Measurements from ENCODE around the gene ATP6V1D.

Gene ATP6V1D

DNA sequence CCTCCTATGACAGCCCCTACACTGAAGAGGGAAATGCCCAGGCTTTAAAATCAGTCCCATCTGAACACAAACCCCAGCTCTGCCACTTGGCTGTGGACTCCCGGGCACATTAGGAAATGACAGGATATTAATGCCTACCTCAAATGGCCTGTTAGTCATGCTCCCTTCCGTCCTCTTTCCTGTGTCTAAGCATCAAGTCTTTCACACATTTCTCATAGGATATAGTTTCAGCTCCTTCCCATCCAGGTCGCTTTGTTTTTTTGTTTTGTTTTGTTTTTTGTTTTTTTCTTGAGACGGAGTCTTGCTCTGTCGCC is 36.2 kb upstream of the ATP6V1D start:
- TF ChIP-seq POLR2A (IDR thresholded peaks at IDR 0.05; ENCODE audit: extremely low read depth, insufficient read length), result no peak
- DNase-seq (ENCODE audit: low read depth), result no peak
- no peak overlapping the region for H3K4me3 ChIP-seq (ENCODE audit: low read depth, low read length)

DNA sequence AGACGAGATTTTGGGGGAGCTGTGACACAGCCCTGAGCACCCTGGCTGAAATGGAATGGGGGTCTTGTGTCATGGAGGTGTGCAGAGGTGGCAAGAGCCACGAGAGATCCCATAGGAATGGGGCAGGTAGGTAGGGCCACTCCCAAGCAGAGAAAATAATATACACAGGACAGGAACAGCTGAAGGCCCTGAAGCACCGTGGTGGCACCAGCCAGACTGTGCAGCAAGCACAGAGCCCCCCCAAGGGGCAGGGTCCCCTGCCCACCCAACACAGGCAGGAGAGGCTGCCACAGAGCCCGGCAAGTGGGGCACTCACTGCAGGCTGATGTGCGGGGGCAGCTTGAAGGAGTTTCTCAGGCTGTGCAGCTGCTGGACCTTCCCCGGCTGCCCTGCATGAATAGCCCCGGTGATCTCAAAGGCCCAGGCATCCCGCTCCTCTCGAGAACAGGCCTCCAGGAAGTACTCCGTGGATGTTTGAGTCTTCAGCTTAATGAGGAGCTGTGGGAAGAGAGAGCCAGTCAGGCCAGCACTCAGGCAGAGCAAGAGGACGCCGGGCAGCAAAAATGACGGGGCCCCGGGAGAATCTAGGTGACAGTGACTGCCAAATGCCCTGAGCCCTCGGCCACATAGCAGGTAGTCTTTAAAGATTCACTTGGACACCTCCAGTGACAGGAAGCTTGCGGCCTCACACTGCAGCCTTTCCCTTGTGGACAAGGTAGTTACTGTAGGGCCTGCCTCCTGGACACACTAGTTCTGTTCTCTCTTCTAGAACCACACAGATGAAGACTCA is 35.7 kb upstream of the ATP6V1D start:
- H3K4me3 ChIP-seq (ENCODE audit: low read depth, low read length), result no peak overlapping the region
- TF ChIP-seq, protein P1, sequence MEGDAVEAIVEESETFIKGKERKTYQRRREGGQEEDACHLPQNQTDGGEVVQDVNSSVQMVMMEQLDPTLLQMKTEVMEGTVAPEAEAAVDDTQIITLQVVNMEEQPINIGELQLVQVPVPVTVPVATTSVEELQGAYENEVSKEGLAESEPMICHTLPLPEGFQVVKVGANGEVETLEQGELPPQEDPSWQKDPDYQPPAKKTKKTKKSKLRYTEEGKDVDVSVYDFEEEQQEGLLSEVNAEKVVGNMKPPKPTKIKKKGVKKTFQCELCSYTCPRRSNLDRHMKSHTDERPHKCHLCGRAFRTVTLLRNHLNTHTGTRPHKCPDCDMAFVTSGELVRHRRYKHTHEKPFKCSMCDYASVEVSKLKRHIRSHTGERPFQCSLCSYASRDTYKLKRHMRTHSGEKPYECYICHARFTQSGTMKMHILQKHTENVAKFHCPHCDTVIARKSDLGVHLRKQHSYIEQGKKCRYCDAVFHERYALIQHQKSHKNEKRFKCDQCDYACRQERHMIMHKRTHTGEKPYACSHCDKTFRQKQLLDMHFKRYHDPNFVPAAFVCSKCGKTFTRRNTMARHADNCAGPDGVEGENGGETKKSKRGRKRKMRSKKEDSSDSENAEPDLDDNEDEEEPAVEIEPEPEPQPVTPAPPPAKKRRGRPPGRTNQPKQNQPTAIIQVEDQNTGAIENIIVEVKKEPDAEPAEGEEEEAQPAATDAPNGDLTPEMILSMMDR (IDR thresholded peaks at IDR 0.05; ENCODE audit: low read depth, low read length), result no peak
- DNase-seq (ENCODE audit: low read depth), result no peak

DNA sequence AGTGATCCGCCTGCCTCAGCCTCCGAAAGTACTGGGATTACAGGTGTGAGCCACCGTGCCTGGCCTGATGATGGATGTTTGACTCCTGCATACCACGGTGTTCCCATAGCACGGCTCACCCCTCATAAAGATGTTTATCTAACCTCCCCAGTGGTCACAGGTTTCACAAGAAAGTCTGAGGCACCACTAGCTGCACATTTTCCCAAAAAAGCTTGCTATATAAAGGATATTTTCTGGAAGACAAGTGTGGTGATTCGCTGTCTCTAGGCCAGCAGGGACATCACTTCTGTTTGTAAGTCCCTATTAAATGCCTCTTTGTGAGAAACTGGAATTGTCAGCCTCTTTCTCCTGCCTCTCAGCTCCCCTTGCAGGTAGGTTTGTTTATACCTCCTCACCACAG is 34.1 kb upstream of the ATP6V1D start:
- H3K4me3 ChIP-seq (ENCODE audit: low read depth, low read length), result no peak overlapping the region
- TF ChIP-seq MYC (IDR thresholded peaks at IDR 0.05; ENCODE audit: low read depth, low read length) (no peak), POLR2A (IDR thresholded peaks at IDR 0.05; ENCODE audit: extremely low read depth, insufficient read length) (no peak)
- DNase-seq (ENCODE audit: low read depth), result no peak

DNA sequence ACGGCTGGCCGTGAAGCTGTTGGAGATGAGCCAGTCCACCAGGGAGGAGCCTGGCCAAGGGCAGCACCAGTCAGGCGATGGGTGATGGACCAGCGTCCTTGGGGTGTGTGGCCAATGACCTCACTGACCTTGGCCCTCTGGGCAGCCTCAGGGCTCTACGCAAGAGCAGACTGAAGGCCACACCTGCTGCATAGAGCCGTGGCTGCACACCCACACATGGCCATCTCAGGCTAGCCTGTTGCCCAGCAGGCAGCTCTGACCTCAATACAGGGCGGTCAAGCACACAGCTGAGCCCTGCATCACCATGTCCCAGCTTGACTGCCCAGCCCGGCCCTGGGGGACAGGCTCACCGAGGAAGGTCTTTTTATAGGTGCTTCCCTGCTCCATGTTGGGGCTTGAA is 33.2 kb upstream of the ATP6V1D start:
- TF ChIP-seq MYC (IDR thresholded peaks at IDR 0.05; ENCODE audit: low read depth, low read length), result no peak
- TF ChIP-seq POLR2A (IDR thresholded peaks at IDR 0.05; ENCODE audit: extremely low read depth, insufficient read length), result no peak
- TF ChIP-seq, protein P2, sequence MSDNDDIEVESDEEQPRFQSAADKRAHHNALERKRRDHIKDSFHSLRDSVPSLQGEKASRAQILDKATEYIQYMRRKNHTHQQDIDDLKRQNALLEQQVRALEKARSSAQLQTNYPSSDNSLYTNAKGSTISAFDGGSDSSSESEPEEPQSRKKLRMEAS (IDR thresholded peaks at IDR 0.05; ENCODE audit: low read depth, low read length), result no peak
- TF ChIP-seq, protein P1 (IDR thresholded peaks at IDR 0.05; ENCODE audit: low read depth, low read length), result no peak
- H3K4me3 ChIP-seq (ENCODE audit: low read depth, low read length), result no peak overlapping the region
- no peak for DNase-seq (ENCODE audit: low read depth)

DNA sequence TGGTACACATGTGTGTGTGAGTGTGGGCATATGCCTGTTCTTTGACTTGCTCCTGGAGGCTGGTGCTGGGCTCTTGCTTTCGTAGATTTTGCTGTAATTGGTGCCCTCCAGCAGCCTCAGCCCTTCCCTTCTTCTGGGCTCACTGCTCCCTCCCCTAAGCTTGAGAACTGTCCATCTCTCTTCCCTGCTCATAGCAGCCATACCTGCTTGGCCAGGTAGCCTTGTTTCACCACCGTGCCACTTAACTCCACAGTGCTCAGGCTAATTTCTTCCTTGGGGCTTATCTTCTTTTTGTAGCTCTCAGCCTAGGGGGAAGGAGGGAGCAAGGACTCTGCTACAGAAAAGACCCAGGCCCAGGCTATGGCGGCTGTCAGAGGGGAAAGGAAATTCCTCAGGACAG is 32.5 kb upstream of the ATP6V1D start:
- H3K4me3 ChIP-seq (ENCODE audit: low read depth, low read length), result no peak overlapping the region
- TF ChIP-seq, protein P1 (IDR thresholded peaks at IDR 0.05; ENCODE audit: low read depth, low read length), result no peak
- TF ChIP-seq MYC (IDR thresholded peaks at IDR 0.05; ENCODE audit: low read depth, low read length) (no peak), POLR2A (IDR thresholded peaks at IDR 0.05; ENCODE audit: extremely low read depth, insufficient read length) (no peak)
- TF ChIP-seq, protein P2 (IDR thresholded peaks at IDR 0.05; ENCODE audit: low read depth, low read length), result no peak
- DNase-seq (ENCODE audit: low read depth), result no peak

DNA sequence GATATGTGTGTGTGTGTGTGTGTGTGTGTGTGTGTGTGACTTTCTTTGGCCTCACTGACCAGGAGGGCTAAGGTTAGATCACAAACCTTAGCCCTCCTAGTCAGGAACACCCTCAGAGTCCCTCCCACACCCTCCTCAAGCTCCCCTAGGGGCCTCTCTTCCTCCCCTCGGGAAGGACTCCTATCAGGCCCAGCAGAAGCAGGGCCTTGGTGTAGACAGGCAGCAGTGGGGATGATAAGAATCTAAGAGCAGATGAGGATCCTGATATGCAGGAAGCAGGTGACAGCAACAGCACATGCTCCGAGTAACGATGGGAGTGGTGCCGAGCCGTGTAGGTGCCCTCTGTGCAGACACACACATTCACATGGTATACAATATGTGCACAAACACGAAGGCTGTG is 31.7 kb upstream of the ATP6V1D start:
- TF ChIP-seq, protein P2 (IDR thresholded peaks at IDR 0.05; ENCODE audit: low read depth, low read length), result no peak
- TF ChIP-seq POLR2A (IDR thresholded peaks at IDR 0.05; ENCODE audit: extremely low read depth, insufficient read length) (no peak), MYC (IDR thresholded peaks at IDR 0.05; ENCODE audit: low read depth, low read length) (no peak)
- TF ChIP-seq, protein P1 (IDR thresholded peaks at IDR 0.05; ENCODE audit: low read depth, low read length), result no peak
- no peak for DNase-seq (ENCODE audit: low read depth)
- no peak overlapping the region for H3K4me3 ChIP-seq (ENCODE audit: low read depth, low read length)

DNA sequence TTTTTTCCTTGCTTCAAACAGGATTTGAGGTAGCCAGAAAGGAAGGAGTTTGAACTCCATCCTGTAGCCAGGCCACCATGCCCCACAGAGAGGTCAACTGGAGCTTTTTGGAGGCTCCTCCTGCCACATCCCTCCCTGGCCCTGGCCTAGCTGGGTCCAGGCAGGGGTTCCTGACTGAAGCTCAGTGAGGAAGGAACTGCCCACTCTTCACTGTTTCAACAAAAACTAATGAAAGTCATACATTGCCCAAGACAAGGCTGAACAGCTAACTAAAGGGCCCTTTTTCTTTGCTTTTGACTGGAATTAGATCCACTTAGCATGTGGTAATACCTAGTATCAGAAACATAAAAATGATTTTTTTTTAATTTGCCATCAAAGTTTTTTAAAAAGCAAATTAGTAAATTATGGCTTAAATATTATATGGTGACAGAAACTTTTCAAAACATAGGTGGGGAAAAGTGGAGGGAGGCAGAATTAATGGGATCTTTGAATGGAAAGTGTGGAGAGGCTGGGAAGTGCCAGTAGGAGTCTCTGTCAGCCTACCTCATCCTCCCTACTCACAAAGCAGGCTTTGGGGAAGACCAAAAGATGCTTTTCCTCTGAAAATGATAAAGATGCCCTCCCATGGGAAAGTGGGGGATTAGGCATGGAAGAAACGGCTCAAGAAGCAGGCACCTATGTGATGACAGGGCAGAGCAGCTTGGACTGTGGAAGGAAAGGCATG is 30.4 kb upstream of the ATP6V1D start:
- no peak overlapping the region for H3K4me3 ChIP-seq (ENCODE audit: low read depth, low read length)
- TF ChIP-seq, protein P1 (IDR thresholded peaks at IDR 0.05; ENCODE audit: low read depth, low read length), result no peak
- TF ChIP-seq POLR2A (IDR thresholded peaks at IDR 0.05; ENCODE audit: extremely low read depth, insufficient read length) (no peak), MYC (IDR thresholded peaks at IDR 0.05; ENCODE audit: low read depth, low read length) (no peak)
- TF ChIP-seq, protein P2 (IDR thresholded peaks at IDR 0.05; ENCODE audit: low read depth, low read length), result no peak
- DNase-seq (ENCODE audit: low read depth), result no peak
